Trophoblast cell (in vitro differentiated cells and primary cell): ENCODE data around the gene MFSD2B.

Experiments used
- DNase-seq, 2 donors: peaks; one replicate each; pipeline ENCODE4 v3.0.0-alpha.2; 2016
- H2AFZ ChIP-seq: 2 replicates; pipeline ENCODE4 v1.6.1; 2013; ENCODE audit warnings: low read length, moderate library complexity, mild to moderate bottlenecking; ENCODE audit not compliant: insufficient read depth, poor library complexity
- H2AK5ac ChIP-seq: 2 replicates; pipeline ENCODE4 v1.6.1; 2013; ENCODE audit warnings: mild to moderate bottlenecking, low read length
- H2BK120ac ChIP-seq: 2 replicates; pipeline ENCODE4 v1.6.1; 2013; ENCODE audit warnings: low read length, mild to moderate bottlenecking, moderate library complexity; ENCODE audit not compliant: insufficient read depth, poor library complexity
- H2BK12ac ChIP-seq: 2 replicates; pipeline ENCODE4 v1.6.1; 2013; ENCODE audit warnings: mild to moderate bottlenecking, low read length, moderate library complexity
- H2BK5ac ChIP-seq: 2 replicates; pipeline ENCODE4 v1.6.1; 2013; ENCODE audit warnings: low read length, low read depth, moderate library complexity, mild to moderate bottlenecking; ENCODE audit not compliant: poor library complexity
- H3K14ac ChIP-seq: 2 replicates; pipeline ENCODE4 v1.6.1; 2013; ENCODE audit warnings: mild to moderate bottlenecking, low read length
- H3K18ac ChIP-seq: 2 replicates; pipeline ENCODE4 v1.6.1; 2013; ENCODE audit warnings: mild to moderate bottlenecking, low read length
- H3K23ac ChIP-seq: 2 replicates; pipeline ENCODE4 v1.6.1; 2013; ENCODE audit warnings: low read length
- H3K27ac ChIP-seq: 2 replicates; pipeline ENCODE4 v1.5.1; 2013; ENCODE audit warnings: low read depth, mild to moderate bottlenecking, inconsistent platforms, low read length, moderate library complexity
- H3K27me3 ChIP-seq: 2 replicates; pipeline ENCODE4 v1.6.1; 2013; ENCODE audit warnings: inconsistent platforms, mild to moderate bottlenecking, low read length, moderate library complexity; ENCODE audit not compliant: insufficient read depth
- H3K36me3 ChIP-seq, 2 experiments: 1 replicate in 1 of 2; 2 replicates in 1 of 2; pipeline ENCODE4 v1.6.1; 2013; ENCODE audit warnings: low read length in 2 of 2, mild to moderate bottlenecking in 2 of 2, moderate library complexity in 1 of 2; ENCODE audit not compliant: insufficient read depth in 2 of 2, control insufficient read depth in 1 of 2
- H3K4ac ChIP-seq: 2 replicates; pipeline ENCODE4 v1.6.1; 2013; ENCODE audit warnings: low read depth, mild to moderate bottlenecking, low read length, moderate library complexity
- H3K4me1 ChIP-seq, 2 experiments: 1 replicate in 1 of 2; 2 replicates in 1 of 2; pipeline ENCODE4 v1.6.1; 2013; ENCODE audit warnings: low read length in 2 of 2, mild to moderate bottlenecking in 2 of 2, moderate library complexity in 1 of 2; ENCODE audit not compliant: insufficient read depth in 2 of 2, control insufficient read depth in 1 of 2
- H3K4me2 ChIP-seq: 2 replicates; pipeline ENCODE4 v1.6.1; 2013; ENCODE audit warnings: inconsistent platforms, mild to moderate bottlenecking, low read length, moderate library complexity
- H3K4me3 ChIP-seq: 2 replicates; pipeline ENCODE4 v1.5.1; 2013; ENCODE audit warnings: mild to moderate bottlenecking, low read depth, low read length, inconsistent platforms
- H3K79me1 ChIP-seq: one replicate; pipeline ENCODE4 v1.6.1; 2013; ENCODE audit warnings: low read length
- H3K79me2 ChIP-seq: 2 replicates; pipeline ENCODE4 v1.6.1; 2013; ENCODE audit warnings: low read length, mild to moderate bottlenecking; ENCODE audit not compliant: control insufficient read depth, insufficient read depth, poor library complexity
- H3K9ac ChIP-seq: 2 replicates; pipeline ENCODE4 v1.6.1; 2013; ENCODE audit warnings: mild to moderate bottlenecking, low read length
- H3K9me3 ChIP-seq: 2 replicates; pipeline ENCODE4 v1.6.1; 2013; ENCODE audit warnings: low read depth, mild to moderate bottlenecking, control low read depth, inconsistent platforms, low read length; ENCODE audit not compliant: insufficient read depth
- H4K12ac ChIP-seq: 2 replicates; pipeline ENCODE4 v1.6.1; 2013; ENCODE audit warnings: low read depth, mild to moderate bottlenecking, low read length, moderate library complexity
- H4K8ac ChIP-seq: 2 replicates; pipeline ENCODE4 v1.6.1; 2013; ENCODE audit warnings: low read depth, mild to moderate bottlenecking, low read length, moderate library complexity
- H4K91ac ChIP-seq: one replicate; pipeline ENCODE4 v1.6.1; 2013; ENCODE audit warnings: low read depth, mild to moderate bottlenecking, low read length, moderate library complexity
- WGBS: extraction: QIAGEN DNeasy Blood & Tissue Kit; methylation state at CpG from one replicate; pipeline ENCODE4 v1.1.7; 2013; ENCODE audit warnings: missing lambda C conversion rate; ENCODE audit not compliant: insufficient read length, insufficient coverage; ENCODE audit errors: extremely low coverage; 5-methylcytosine and 5-hydroxymethylcytosine counted together

MFSD2B gene

GRCh38 chr2:24020244-24020643 lies 10.4 kb downstream of the MFSD2B start:
- Histone ChIP-seq H2BK120ac (no peak overlapping the region), H3K4me2 (no peak overlapping the region), H2BK12ac (no peak overlapping the region), H3K36me3 (peaks cover 11 to 15% of the 10 kb centered on the region in 2 experiments), H3K4me1 (peaks cover 11 to 13% of the 10 kb centered on the region in 2 experiments), H3K14ac (no peak overlapping the region), H4K12ac (no peak overlapping the region), H4K91ac (no peak overlapping the region), H3K79me2 (peaks cover 6% of the 10 kb centered on the region), H2AFZ (no peak overlapping the region), H3K4ac (no peak overlapping the region), H4K8ac (no peak overlapping the region), H3K23ac (no peak overlapping the region), H2AK5ac (no peak overlapping the region), H3K79me1 (peaks cover 15% of the 10 kb centered on the region), H3K9me3 (peaks cover 5% of the 10 kb centered on the region), H3K18ac (no peak overlapping the region), H3K27ac (no peak overlapping the region), H3K27me3 (no peaks in the 10 kb centered on the region), H3K9ac (no peak overlapping the region), H2BK5ac (no peak overlapping the region), H3K4me3 (no peak overlapping the region)
- no CpG with 5 or more reads among the region's 4 CpGs for WGBS
- DNase-seq: no peak

GRCh38 chr2:24021122-24021998 lies 11.5 kb downstream of the MFSD2B start:
- no CpG with 5 or more reads among the region's 19 CpGs for WGBS
- H3K18ac ChIP-seq: no peak overlapping the region
- peaks cover 4 to 6% of the 10 kb centered on the region in 2 experiments for H3K4me1 ChIP-seq
- no peak overlapping the region for H4K91ac ChIP-seq
- no peak overlapping the region for H2AK5ac ChIP-seq
- no peaks in the 10 kb centered on the region for H3K27me3 ChIP-seq
- peaks cover 11 to 15% of the 10 kb centered on the region in 2 experiments for H3K36me3 ChIP-seq
- no peak overlapping the region for H3K27ac ChIP-seq
- H4K12ac ChIP-seq: no peak overlapping the region
- no peak overlapping the region for H3K4me3 ChIP-seq
- DNase-seq: peak; percentile 79
- H2AFZ ChIP-seq: no peak overlapping the region
- no peak overlapping the region for H2BK5ac ChIP-seq
- no peak overlapping the region for H2BK12ac ChIP-seq
- H2BK120ac ChIP-seq: no peak overlapping the region
- H3K9me3 ChIP-seq: peaks cover 5% of the 10 kb centered on the region
- peaks cover 5% of the 10 kb centered on the region for H3K79me2 ChIP-seq
- H3K4me2 ChIP-seq: no peak overlapping the region
- no peak overlapping the region for H3K14ac ChIP-seq
- H3K9ac ChIP-seq: no peak overlapping the region
- no peak overlapping the region for H3K23ac ChIP-seq
- H3K79me1 ChIP-seq: peaks cover 9% of the 10 kb centered on the region
- no peak overlapping the region for H4K8ac ChIP-seq
- no peak overlapping the region for H3K4ac ChIP-seq

GRCh38 chr2:24022324-24022974 lies 12.6 kb downstream of the MFSD2B start:
- Histone ChIP-seq H4K12ac (no peak overlapping the region), H3K23ac (no peak overlapping the region), H3K4me1 (no peaks in the 10 kb centered on the region), H2BK120ac (no peak overlapping the region), H3K14ac (no peak overlapping the region), H3K4me2 (no peak overlapping the region), H2AFZ (no peak overlapping the region), H3K79me2 (no peaks in the 10 kb centered on the region), H2BK12ac (no peak overlapping the region), H2AK5ac (no peak overlapping the region), H2BK5ac (no peak overlapping the region), H3K4ac (no peak overlapping the region), H3K9me3 (peaks cover 5% of the 10 kb centered on the region), H3K27me3 (no peaks in the 10 kb centered on the region), H3K9ac (no peak overlapping the region), H4K91ac (no peak overlapping the region), H4K8ac (no peak overlapping the region), H3K18ac (no peak overlapping the region), H3K79me1 (no peaks in the 10 kb centered on the region), H3K36me3 (peaks cover 11 to 15% of the 10 kb centered on the region in 2 experiments), H3K4me3 (no peak overlapping the region), H3K27ac (no peak overlapping the region)
- no CpG with 5 or more reads among the region's 14 CpGs for WGBS
- no peak for DNase-seq

- H3K14ac ChIP-seq: no peak overlapping the region
- no peak overlapping the region for H3K4ac ChIP-seq
- H4K12ac ChIP-seq: no peak overlapping the region
- H4K91ac ChIP-seq: no peak overlapping the region
- H3K27ac ChIP-seq: no peak overlapping the region
- DNase-seq: no peak
- no peak overlapping the region for H2BK5ac ChIP-seq
- H3K18ac ChIP-seq: no peak overlapping the region
- no peak overlapping the region for H2AK5ac ChIP-seq
- no peak overlapping the region for H3K4me3 ChIP-seq
- no peak overlapping the region for H3K23ac ChIP-seq
- H3K4me2 ChIP-seq: no peak overlapping the region
- peaks cover 5% of the 10 kb centered on the region for H3K9me3 ChIP-seq
- H3K36me3 ChIP-seq: peaks cover 11 to 15% of the 10 kb centered on the region in 2 experiments
- no peak overlapping the region for H2BK12ac ChIP-seq
- no CpG with 5 or more reads among the region's 16 CpGs for WGBS
- no peaks in the 10 kb centered on the region for H3K4me1 ChIP-seq
- H3K79me2 ChIP-seq: no peaks in the 10 kb centered on the region
- no peak overlapping the region for H3K9ac ChIP-seq
- H3K79me1 ChIP-seq: no peaks in the 10 kb centered on the region
- H2AFZ ChIP-seq: no peak overlapping the region
- no peak overlapping the region for H2BK120ac ChIP-seq
- no peak overlapping the region for H4K8ac ChIP-seq
- no peaks in the 10 kb centered on the region for H3K27me3 ChIP-seq
Measured at GRCh38 chr2:24022975-24023575, 13.2 kb downstream of the MFSD2B start.
